PC-3 (cell line): ENCODE results near the gene CACNA1A. TPM values are rescaled to one million over a fixed set of nuclear protein-coding genes. Genes with fewer than 3 reads are reported as not detected.

ENCODE experiments used
- ATAC-seq: fragments of 200-7000 bp; cut with Tn5 transposase; 2 replicates; pipeline ENCODE4 v1.9.1; 2020; ENCODE audit warnings: mild to moderate bottlenecking, moderate library complexity
- BruUV-seq: library from RNA; stranded (reverse); fragments of 400-500 nt; replicated peaks from 2 replicates; lab custom pipeline; 2021; lab: Mats Ljungman, UMichigan
- CTCF ChIA-PET: fragments of 300-600 bp; sonication (Branson Sonifier 250); formaldehyde crosslinking; loops from one replicate; lab custom pipeline; 2022; ENCODE audit warnings: antibody characterized with exemption; lab: Charles Lee
- POLR2A ChIA-PET: fragments of 300-600 bp; sonication (Branson Sonifier 250); formaldehyde crosslinking; loops from one replicate; lab custom pipeline; 2022; ENCODE audit warnings: antibody characterized with exemption; ENCODE audit not compliant: unreplicated experiment; lab: Charles Lee
- DNase-seq: peaks from one replicate; pipeline ENCODE4 v3.0.0-alpha.2; 2015
- H2AFZ ChIP-seq: fragments of 300-600 bp; sonication (generic); 2 replicates; pipeline ENCODE4 v1.6.0; 2016; ENCODE audit warnings: antibody characterized with exemption, low read length
- H3F3A ChIP-seq: fragments of 300-600 bp; sonication (generic); one replicate; pipeline ENCODE4 v1.6.0; 2017; ENCODE audit warnings: antibody characterized with exemption, low read length, control low read depth, mild to moderate bottlenecking; ENCODE audit not compliant: unreplicated experiment
- H3K27ac ChIP-seq: fragments of 300-600 bp; sonication (generic); 2 replicates; pipeline ENCODE4 v1.5.1; 2016; ENCODE audit warnings: mild to moderate bottlenecking, low read length
- H3K27me3 ChIP-seq: fragments of 300-600 bp; sonication (generic); 2 replicates; pipeline ENCODE4 v1.6.1; 2016; ENCODE audit warnings: low read length, mixed read lengths
- H3K36me3 ChIP-seq: fragments of 300-600 bp; sonication (generic); 2 replicates; pipeline ENCODE4 v1.6.1; 2016; ENCODE audit warnings: low read depth, mixed run types, low read length, mixed read lengths
- H3K4me1 ChIP-seq: fragments of 300-600 bp; sonication (generic); 2 replicates; pipeline ENCODE4 v1.5.1; 2016; ENCODE audit warnings: low read length; ENCODE audit not compliant: insufficient read depth
- H3K4me2 ChIP-seq: fragments of 300-600 bp; sonication (generic); 2 replicates; pipeline ENCODE4 v1.6.0; 2016; ENCODE audit warnings: low read length
- H3K4me3 ChIP-seq: fragments of 300-600 bp; sonication (generic); 2 replicates; pipeline ENCODE4 v1.5.1; 2016; ENCODE audit warnings: mild to moderate bottlenecking, low read length, mixed read lengths
- H3K79me2 ChIP-seq: fragments of 300-600 bp; sonication (generic); 2 replicates; pipeline ENCODE4 v1.6.1; 2017; ENCODE audit warnings: low read length, mixed read lengths
- H3K9ac ChIP-seq: fragments of 300-600 bp; sonication (generic); 2 replicates; pipeline ENCODE4 v1.6.0; 2016; ENCODE audit warnings: mild to moderate bottlenecking, low read length
- H3K9me2 ChIP-seq: fragments of 300-600 bp; sonication (generic); replicated peaks from 2 replicates; pipeline ENCODE4 v1.6.1; 2016; ENCODE audit warnings: mixed run types, low read length, mixed read lengths
- H3K9me3 ChIP-seq: fragments of 300-600 bp; sonication (generic); 2 replicates; pipeline ENCODE4 v1.6.1; 2016; ENCODE audit warnings: low read length, mixed read lengths
- H4K20me1 ChIP-seq: fragments of 300-600 bp; sonication (generic); 2 replicates; pipeline ENCODE4 v1.6.1; 2016; ENCODE audit warnings: low read length, mixed read lengths
- CTCF ChIP-seq: fragments of 300-600 bp; sonication (generic); conservative IDR thresholded peaks from 2 replicates; pipeline ENCODE4 v1.5.1; 2017; ENCODE audit warnings: antibody characterized with exemption, low read depth, mild to moderate bottlenecking, low read length
- EZH2 ChIP-seq: fragments of 300-600 bp; sonication (generic); IDR thresholded peaks from one replicate; pipeline ENCODE4 v1.6.1; 2017; ENCODE audit warnings: antibody characterized with exemption, mild to moderate bottlenecking, low read length; ENCODE audit not compliant: unreplicated experiment
- EZH2phosphoT487 ChIP-seq: fragments of 300-600 bp; sonication (generic); IDR thresholded peaks from 2 replicates; pipeline ENCODE4 v1.6.1; 2018; ENCODE audit warnings: mild to moderate bottlenecking, antibody characterized with exemption, low read length, borderline replicate concordance
- intact Hi-C: fragments of 100-400 bp; cut with micrococcal nuclease; formaldehyde crosslinking; loops from 2 replicates; pipeline ENCODE4 v1.9.0; 2023
- total RNA-seq: library from RNA; depleted of rRNA; stranded (reverse); fragments of >200 nt; gene quantifications from 2 replicates; pipeline ENCODE4 v1.2.3, GENCODE V29; 2014

Gene CACNA1A
- total RNA-seq, 1 experiment from 2014 or later = 0.62 TPM

- ChIA-PET POLR2A (no interaction called here), CTCF (interaction anchor here (0.7 kb wide), 1 partner anchor 476 kb away, joined by 3 read pairs; no protein-coding TSS in a partner anchor)
- no peaks in the 10 kb centered on the region for H4K20me1 ChIP-seq
- peaks cover 74% of the 10 kb centered on the region for H3K27me3 ChIP-seq
- no peaks in the 10 kb centered on the region for H3K9me3 ChIP-seq
- TF ChIP-seq EZH2phosphoT487 = no peak
- H3K79me2 ChIP-seq = no peaks in the 10 kb centered on the region
- H3K4me3 ChIP-seq = no peak overlapping the region
- no peaks in the 10 kb centered on the region for H3F3A ChIP-seq
- DNase-seq (no peak), ATAC-seq (no peak)
- no peak overlapping the region for H3K9ac ChIP-seq
- intact Hi-C loops = no loop called here
- H3K36me3 ChIP-seq = no peaks in the 10 kb centered on the region
- H2AFZ ChIP-seq = no peak overlapping the region
- no peaks in the 10 kb centered on the region for H3K9me2 ChIP-seq
- no peak overlapping the region for H3K4me2 ChIP-seq
- BruUV-seq = no TSS peak
- no peak overlapping the region for H3K27ac ChIP-seq
- no peaks in the 10 kb centered on the region for H3K4me1 ChIP-seq
Measured at GRCh38 chr19:13353625-13354024, 152.7 kb downstream of the CACNA1A start.

GRCh38 chr19:13350759-13351158 is 155.5 kb downstream of the CACNA1A start:
- H3K27ac ChIP-seq = no peak overlapping the region
- ChIA-PET POLR2A (no interaction called here), CTCF (no interaction called here)
- H3K9me3 ChIP-seq = no peaks in the 10 kb centered on the region
- no peaks in the 10 kb centered on the region for H4K20me1 ChIP-seq
- no peak for TF ChIP-seq EZH2
- no peak for TF ChIP-seq CTCF
- TF ChIP-seq EZH2phosphoT487 = no peak
- intact Hi-C loops = no loop called here
- H3K27me3 ChIP-seq = peaks cover 74% of the 10 kb centered on the region
- no peak overlapping the region for H3K4me2 ChIP-seq
- H3K79me2 ChIP-seq = no peaks in the 10 kb centered on the region
- BruUV-seq = no TSS peak
- DNase-seq = no peak
- H3K9ac ChIP-seq = no peak overlapping the region
- no peaks in the 10 kb centered on the region for H3K9me2 ChIP-seq
- H3K4me3 ChIP-seq = no peak overlapping the region
- no peaks in the 10 kb centered on the region for H3K36me3 ChIP-seq
- no peak overlapping the region for H2AFZ ChIP-seq
- ATAC-seq = no peak
- no peaks in the 10 kb centered on the region for H3K4me1 ChIP-seq
- H3F3A ChIP-seq = no peaks in the 10 kb centered on the region

- ChIA-PET CTCF (no interaction called here), POLR2A (interaction anchor here (0.7 kb wide), 1 partner anchor 13 kb away, joined by 8 read pairs; no protein-coding TSS in a partner anchor)
- intact Hi-C loops = no loop called here
- DNase-seq (no peak), ATAC-seq (no peak)
- H3K4me3 ChIP-seq = no peak overlapping the region
- no peaks in the 10 kb centered on the region for H3K9me3 ChIP-seq
- H3K9ac ChIP-seq = no peak overlapping the region
- H3K4me2 ChIP-seq = no peak overlapping the region
- H4K20me1 ChIP-seq = no peaks in the 10 kb centered on the region
- no peaks in the 10 kb centered on the region for H3F3A ChIP-seq
- no peaks in the 10 kb centered on the region for H3K79me2 ChIP-seq
- no peak overlapping the region for H2AFZ ChIP-seq
- H3K36me3 ChIP-seq = no peaks in the 10 kb centered on the region
- TF ChIP-seq EZH2phosphoT487 = no peak
- TF ChIP-seq EZH2 = no peak
- TF ChIP-seq CTCF = no peak
- no peak overlapping the region for H3K27ac ChIP-seq
- peaks cover 74% of the 10 kb centered on the region for H3K27me3 ChIP-seq
- no peaks in the 10 kb centered on the region for H3K9me2 ChIP-seq
- H3K4me1 ChIP-seq = no peaks in the 10 kb centered on the region
- no TSS peak for BruUV-seq
Measured at GRCh38 chr19:13350072-13350471, 156.2 kb downstream of the CACNA1A start.
